GM12864 (cell line): ENCODE measurements around the gene TSPAN5.

Experiments used
- DNase-seq: peaks from one replicate; pipeline ENCODE4 v3.0.0-alpha.2; 2011; ENCODE audit warnings: low read depth
- H3K4me3 ChIP-seq: 2 replicates; pipeline ENCODE4 v1.5.1; 2011; ENCODE audit warnings: mild to moderate bottlenecking, low read depth, low read length, control low read depth
- TF ChIP-seq, protein P1 (sequence below): IDR thresholded peaks from 2 replicates; pipeline ENCODE4 v1.5.1; 2011; ENCODE audit warnings: low read depth, mild to moderate bottlenecking, moderate library complexity, low read length, control low read depth, inconsistent platforms; ENCODE audit errors: missing control alignments

The TSPAN5 gene

GRCh38 chr4:98503676-98504075 lies 154.7 kb downstream of the TSPAN5 start:
- no peak for DNase-seq
- TF ChIP-seq, protein P1, sequence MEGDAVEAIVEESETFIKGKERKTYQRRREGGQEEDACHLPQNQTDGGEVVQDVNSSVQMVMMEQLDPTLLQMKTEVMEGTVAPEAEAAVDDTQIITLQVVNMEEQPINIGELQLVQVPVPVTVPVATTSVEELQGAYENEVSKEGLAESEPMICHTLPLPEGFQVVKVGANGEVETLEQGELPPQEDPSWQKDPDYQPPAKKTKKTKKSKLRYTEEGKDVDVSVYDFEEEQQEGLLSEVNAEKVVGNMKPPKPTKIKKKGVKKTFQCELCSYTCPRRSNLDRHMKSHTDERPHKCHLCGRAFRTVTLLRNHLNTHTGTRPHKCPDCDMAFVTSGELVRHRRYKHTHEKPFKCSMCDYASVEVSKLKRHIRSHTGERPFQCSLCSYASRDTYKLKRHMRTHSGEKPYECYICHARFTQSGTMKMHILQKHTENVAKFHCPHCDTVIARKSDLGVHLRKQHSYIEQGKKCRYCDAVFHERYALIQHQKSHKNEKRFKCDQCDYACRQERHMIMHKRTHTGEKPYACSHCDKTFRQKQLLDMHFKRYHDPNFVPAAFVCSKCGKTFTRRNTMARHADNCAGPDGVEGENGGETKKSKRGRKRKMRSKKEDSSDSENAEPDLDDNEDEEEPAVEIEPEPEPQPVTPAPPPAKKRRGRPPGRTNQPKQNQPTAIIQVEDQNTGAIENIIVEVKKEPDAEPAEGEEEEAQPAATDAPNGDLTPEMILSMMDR: no peak
- no peak overlapping the region for H3K4me3 ChIP-seq

- H3K4me3 ChIP-seq: no peak overlapping the region
- TF ChIP-seq, protein P1: no peak
- DNase-seq: no peak
These were observed 155.8 kb downstream of the TSPAN5 start for GRCh38 chr4:98502624-98503023.

- TF ChIP-seq, protein P1: no peak
- DNase-seq: no peak
- H3K4me3 ChIP-seq: no peak overlapping the region
These were observed 156.4 kb downstream of the TSPAN5 start for GRCh38 chr4:98502031-98502430.

DNA sequence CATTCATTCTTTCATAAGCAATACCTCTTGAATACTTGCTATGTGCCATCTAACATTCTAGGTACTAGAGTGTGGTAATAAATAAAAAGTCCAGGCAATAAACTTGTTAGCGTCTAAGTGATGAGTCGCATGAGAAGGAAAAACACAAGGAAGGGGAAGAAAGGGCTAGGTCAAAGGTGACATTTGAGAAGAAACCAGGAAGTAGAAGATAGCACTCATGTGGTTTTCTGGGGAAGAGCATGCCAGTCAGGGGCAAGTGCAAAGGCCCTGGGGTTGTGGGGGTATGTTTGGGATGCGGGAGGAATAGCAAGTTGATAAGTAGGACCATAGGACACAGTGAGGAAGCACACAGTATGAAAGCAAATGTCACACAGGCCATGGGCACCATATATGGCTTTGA lies 157.0 kb downstream of the TSPAN5 start:
- DNase-seq: no peak
- TF ChIP-seq, protein P1: no peak

DNA sequence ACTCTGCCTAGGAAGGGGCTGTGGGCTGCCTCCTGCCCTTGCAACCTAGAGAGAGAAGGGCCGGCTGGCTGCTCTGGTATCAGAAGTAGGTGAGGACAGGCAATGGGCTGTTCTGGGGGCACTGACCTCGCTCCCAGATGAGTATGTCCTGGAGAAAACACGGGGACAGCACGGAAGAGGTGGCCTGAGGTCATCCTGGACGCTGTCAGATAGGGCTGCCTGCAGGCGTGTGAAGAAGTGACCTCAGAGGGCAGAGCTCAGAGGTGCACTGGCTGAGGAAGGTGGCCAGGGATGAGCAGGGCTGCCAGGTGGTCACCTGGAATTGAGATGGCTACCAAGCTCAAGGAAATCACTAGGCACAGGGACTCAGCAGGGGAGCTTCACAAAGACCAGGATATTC lies 159.6 kb downstream of the TSPAN5 start:
- TF ChIP-seq, protein P1: no peak
- no peak for DNase-seq
- H3K4me3 ChIP-seq: no peak overlapping the region

More for the DNA sequence above, 157.0 kb downstream of the TSPAN5 start:
- no peak overlapping the region for H3K4me3 ChIP-seq

- H3K4me3 ChIP-seq: no peak overlapping the region
- DNase-seq: no peak
- TF ChIP-seq, protein P1: no peak
These were observed 162.1 kb downstream of the TSPAN5 start for GRCh38 chr4:98496152-98496845.

GRCh38 chr4:98493296-98493695 lies 165.1 kb downstream of the TSPAN5 start:
- no peak for DNase-seq
- no peak overlapping the region for H3K4me3 ChIP-seq
- TF ChIP-seq, protein P1: no peak
